ENCODE measurements around the gene SPPL3. TPM values are rescaled to one million over a fixed set of nuclear protein-coding genes. Genes with fewer than 3 reads are reported as not detected.
"Not testable (repeated sequence)": the region's sequence is repeated elsewhere in the genome, so short reads cannot be mapped to it uniquely, and the experiment has no call there.

The SPPL3 gene
- polyA plus RNA-seq, 1 of the 3 experiments (the other 2 are of a cell fraction): 18.8 TPM

DNA sequence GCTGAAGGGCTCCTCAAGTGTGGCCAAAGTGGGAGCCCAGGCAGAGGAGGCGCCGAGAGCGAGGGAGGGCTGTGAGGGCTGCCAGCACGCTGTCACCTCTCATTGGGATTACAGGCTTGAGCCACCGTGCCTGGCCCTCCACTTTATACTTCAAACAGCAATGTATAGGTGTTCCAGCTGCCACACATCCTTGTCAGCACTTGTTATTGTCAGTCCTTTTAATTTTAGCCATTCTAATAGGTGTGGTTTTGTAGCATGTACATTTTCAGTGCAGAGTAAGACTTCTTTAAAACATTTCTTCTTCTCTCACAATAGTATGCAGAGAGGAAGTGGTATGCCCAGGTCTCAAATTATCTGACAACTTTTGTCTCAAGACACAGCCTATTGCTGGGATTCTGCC, 46.6 kb upstream of the SPPL3 start:
- TF ChIP-seq, protein P1, sequence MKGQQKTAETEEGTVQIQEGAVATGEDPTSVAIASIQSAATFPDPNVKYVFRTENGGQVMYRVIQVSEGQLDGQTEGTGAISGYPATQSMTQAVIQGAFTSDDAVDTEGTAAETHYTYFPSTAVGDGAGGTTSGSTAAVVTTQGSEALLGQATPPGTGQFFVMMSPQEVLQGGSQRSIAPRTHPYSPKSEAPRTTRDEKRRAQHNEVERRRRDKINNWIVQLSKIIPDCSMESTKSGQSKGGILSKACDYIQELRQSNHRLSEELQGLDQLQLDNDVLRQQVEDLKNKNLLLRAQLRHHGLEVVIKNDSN (IDR thresholded peaks at IDR 0.05; ENCODE audit: borderline replicate concordance, low read depth): no peak
- TF ChIP-seq CHD2 (IDR thresholded peaks at IDR 0.05; ENCODE audit: low read length, partially characterized antibody) (no peak), RXRA (IDR thresholded peaks at IDR 0.05; ENCODE audit: borderline replicate concordance, low read depth) (no peak), FOSL2 (IDR thresholded peaks at IDR 0.05; ENCODE audit: borderline replicate concordance, low read depth) (no peak), JUND (IDR thresholded peaks at IDR 0.05) (no peak), GATA2 (CRISPR knock-in tag; IDR thresholded peaks at IDR 0.05) (no peak), NRF1 (IDR thresholded peaks at IDR 0.05; ENCODE audit: low read depth, low read length) (no peak), GABPA (IDR thresholded peaks at IDR 0.05; ENCODE audit: low read depth) (no peak), YY1 (IDR thresholded peaks at IDR 0.05; ENCODE audit: low read depth) (no peak), SIN3A (IDR thresholded peaks at IDR 0.05; ENCODE audit: borderline replicate concordance, low read depth, low read length) (no peak), TAF1 (IDR thresholded peaks at IDR 0.05; ENCODE audit: borderline replicate concordance, low read depth, low read length) (no peak)
- TF ChIP-seq, protein P2, sequence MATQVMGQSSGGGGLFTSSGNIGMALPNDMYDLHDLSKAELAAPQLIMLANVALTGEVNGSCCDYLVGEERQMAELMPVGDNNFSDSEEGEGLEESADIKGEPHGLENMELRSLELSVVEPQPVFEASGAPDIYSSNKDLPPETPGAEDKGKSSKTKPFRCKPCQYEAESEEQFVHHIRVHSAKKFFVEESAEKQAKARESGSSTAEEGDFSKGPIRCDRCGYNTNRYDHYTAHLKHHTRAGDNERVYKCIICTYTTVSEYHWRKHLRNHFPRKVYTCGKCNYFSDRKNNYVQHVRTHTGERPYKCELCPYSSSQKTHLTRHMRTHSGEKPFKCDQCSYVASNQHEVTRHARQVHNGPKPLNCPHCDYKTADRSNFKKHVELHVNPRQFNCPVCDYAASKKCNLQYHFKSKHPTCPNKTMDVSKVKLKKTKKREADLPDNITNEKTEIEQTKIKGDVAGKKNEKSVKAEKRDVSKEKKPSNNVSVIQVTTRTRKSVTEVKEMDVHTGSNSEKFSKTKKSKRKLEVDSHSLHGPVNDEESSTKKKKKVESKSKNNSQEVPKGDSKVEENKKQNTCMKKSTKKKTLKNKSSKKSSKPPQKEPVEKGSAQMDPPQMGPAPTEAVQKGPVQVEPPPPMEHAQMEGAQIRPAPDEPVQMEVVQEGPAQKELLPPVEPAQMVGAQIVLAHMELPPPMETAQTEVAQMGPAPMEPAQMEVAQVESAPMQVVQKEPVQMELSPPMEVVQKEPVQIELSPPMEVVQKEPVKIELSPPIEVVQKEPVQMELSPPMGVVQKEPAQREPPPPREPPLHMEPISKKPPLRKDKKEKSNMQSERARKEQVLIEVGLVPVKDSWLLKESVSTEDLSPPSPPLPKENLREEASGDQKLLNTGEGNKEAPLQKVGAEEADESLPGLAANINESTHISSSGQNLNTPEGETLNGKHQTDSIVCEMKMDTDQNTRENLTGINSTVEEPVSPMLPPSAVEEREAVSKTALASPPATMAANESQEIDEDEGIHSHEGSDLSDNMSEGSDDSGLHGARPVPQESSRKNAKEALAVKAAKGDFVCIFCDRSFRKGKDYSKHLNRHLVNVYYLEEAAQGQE (IDR thresholded peaks at IDR 0.05; ENCODE audit: low read depth, low read length): no peak
- Histone ChIP-seq H3K36me3 (replicated peaks in 1 of 2; ENCODE audit: control insufficient read depth in 1 of 2, insufficient read depth in 2 of 2, low read length in 1 of 2) (no peaks in the 10 kb centered on the region), H3K4me3 (ENCODE audit: low read depth in 2 of 2, low read length in 1 of 2) (no peak overlapping the region), H3F3A (replicated peaks; ENCODE audit: insufficient read depth) (no peaks in the 10 kb centered on the region), H3K4me2 (no peak overlapping the region), H3K27me3 (ENCODE audit: insufficient read depth) (no peaks in the 10 kb centered on the region), H3K4me1 (ENCODE audit: control insufficient read depth in 1 of 2, insufficient read depth in 2 of 2, low read depth in 1 of 2, low read length in 1 of 2) (no peaks in the 10 kb centered on the region), H3K79me2 (ENCODE audit: insufficient read depth) (no peaks in the 10 kb centered on the region), H3K27ac (ENCODE audit: low read depth in 2 of 2, low read length in 1 of 2) (no peak overlapping the region), H3K9me2 (no peaks in the 10 kb centered on the region), H3K9me3 (no peaks in the 10 kb centered on the region), H4K20me1 (ENCODE audit: insufficient read depth) (no peaks in the 10 kb centered on the region), H3K9ac (no peak overlapping the region), H2AFZ (ENCODE audit: low read depth) (no peak overlapping the region)
- DNase-seq: no peak
- ChIA-PET POLR2A (no interaction called here), CTCF (no interaction called here)
- 89% methylated on average over 5 of the region's 5 CpGs for WGBS (ENCODE audit: low lambda C conversion rate)

DNA sequence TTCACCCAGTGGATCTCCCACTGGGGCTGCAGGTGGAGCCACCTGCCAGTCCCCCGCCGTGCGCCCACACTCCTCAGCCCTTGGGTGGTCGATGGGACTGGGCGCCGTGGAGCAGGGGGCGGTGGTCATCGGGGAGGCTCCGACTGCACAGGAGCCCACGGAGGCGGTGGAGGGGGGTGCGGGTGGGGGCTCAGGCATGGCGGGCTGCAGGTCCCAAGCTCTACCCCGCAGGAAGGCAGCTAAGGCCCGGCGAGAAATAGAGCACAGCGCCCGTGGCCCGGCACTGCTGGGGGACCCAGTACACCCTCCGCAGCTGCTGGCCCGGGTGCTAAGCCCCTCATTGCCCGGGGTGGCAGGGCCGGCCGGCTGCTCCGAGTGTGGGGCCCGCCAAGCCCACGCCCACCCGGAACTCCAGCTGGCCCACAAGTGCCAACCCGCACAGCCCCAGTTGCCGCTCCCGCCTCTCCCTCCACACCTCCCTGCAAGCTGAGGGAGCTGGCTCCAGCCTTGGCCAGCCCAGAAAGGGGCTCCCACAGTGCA, 46.2 kb upstream of the SPPL3 start:
- POLR2A ChIA-PET; H3K27me3 ChIP-seq (ENCODE audit: insufficient read depth); H3K27ac ChIP-seq (ENCODE audit: low read depth in 2 of 2, low read length in 1 of 2); H2AFZ ChIP-seq (ENCODE audit: low read depth); H3K79me2 ChIP-seq (ENCODE audit: insufficient read depth); DNase-seq; H3K9me2 ChIP-seq; H3K36me3 ChIP-seq (replicated peaks in 1 of 2; ENCODE audit: control insufficient read depth in 1 of 2, insufficient read depth in 2 of 2, low read length in 1 of 2); H3K9ac ChIP-seq; H3K4me1 ChIP-seq (ENCODE audit: control insufficient read depth in 1 of 2, insufficient read depth in 2 of 2, low read depth in 1 of 2, low read length in 1 of 2); H3K9me3 ChIP-seq; CTCF ChIA-PET; H3K4me3 ChIP-seq (ENCODE audit: low read depth in 2 of 2, low read length in 1 of 2); H3K4me2 ChIP-seq; H3F3A ChIP-seq (replicated peaks; ENCODE audit: insufficient read depth); H4K20me1 ChIP-seq (ENCODE audit: insufficient read depth): not testable (repeated sequence)
- WGBS (ENCODE audit: low lambda C conversion rate): 87% methylated on average over 13 of the region's 31 CpGs

DNA sequence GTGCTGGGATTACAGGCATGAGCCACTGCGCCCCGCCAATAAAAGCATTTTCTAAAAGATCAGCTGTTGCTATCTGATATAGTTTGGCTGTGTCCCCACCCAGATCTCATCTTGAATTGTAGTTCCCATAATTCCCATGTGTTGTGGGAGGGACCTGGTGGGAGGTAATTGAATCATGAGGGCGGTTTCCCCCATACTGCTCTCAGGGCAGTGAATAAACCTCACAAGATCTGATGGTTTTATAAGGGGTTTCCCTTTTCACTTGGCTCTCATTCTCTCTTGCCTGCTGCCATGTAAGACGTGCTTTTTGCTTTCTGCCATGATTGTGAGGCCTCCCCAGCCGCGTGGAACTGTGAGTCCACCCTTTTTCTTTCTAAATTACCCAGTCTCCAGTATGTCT, 41.4 kb upstream of the SPPL3 start:
- not testable (repeated sequence) for H4K20me1 ChIP-seq (ENCODE audit: insufficient read depth); H3K9me3 ChIP-seq; H3K9ac ChIP-seq; H3K4me2 ChIP-seq; H3K36me3 ChIP-seq (replicated peaks in 1 of 2; ENCODE audit: control insufficient read depth in 1 of 2, insufficient read depth in 2 of 2, low read length in 1 of 2); H2AFZ ChIP-seq (ENCODE audit: low read depth); H3F3A ChIP-seq (replicated peaks; ENCODE audit: insufficient read depth); H3K79me2 ChIP-seq (ENCODE audit: insufficient read depth); DNase-seq; H3K27me3 ChIP-seq (ENCODE audit: insufficient read depth); H3K27ac ChIP-seq (ENCODE audit: low read depth in 2 of 2, low read length in 1 of 2); H3K4me3 ChIP-seq (ENCODE audit: low read depth in 2 of 2, low read length in 1 of 2); H3K9me2 ChIP-seq; H3K4me1 ChIP-seq (ENCODE audit: control insufficient read depth in 1 of 2, insufficient read depth in 2 of 2, low read depth in 1 of 2, low read length in 1 of 2)
- WGBS (ENCODE audit: low lambda C conversion rate): 90% methylated on average over 6 of the region's 6 CpGs
- CTCF ChIA-PET: interaction anchor here (0.6 to 2.2 kb wide), 4 partner anchors 33 to 60 kb away, joined by 3 to 11 read pairs (median 4); partner anchors contain the start of gene HNF1A
- POLR2A ChIA-PET: interaction anchor here (0.7 kb wide), 1 partner anchor 17 kb away, joined by 4 read pairs; no protein-coding TSS in a partner anchor
